Measurements from ENCODE around the gene C12orf75.
"Not testable (repeated sequence)": the region's sequence is repeated elsewhere in the genome, so short reads cannot be mapped to it uniquely, and the experiment has no call there.

The C12orf75 gene
- 8.8 reads per million, percentile 29 among the genes with 10 or more reads in this experiment for total RNA-seq

DNA sequence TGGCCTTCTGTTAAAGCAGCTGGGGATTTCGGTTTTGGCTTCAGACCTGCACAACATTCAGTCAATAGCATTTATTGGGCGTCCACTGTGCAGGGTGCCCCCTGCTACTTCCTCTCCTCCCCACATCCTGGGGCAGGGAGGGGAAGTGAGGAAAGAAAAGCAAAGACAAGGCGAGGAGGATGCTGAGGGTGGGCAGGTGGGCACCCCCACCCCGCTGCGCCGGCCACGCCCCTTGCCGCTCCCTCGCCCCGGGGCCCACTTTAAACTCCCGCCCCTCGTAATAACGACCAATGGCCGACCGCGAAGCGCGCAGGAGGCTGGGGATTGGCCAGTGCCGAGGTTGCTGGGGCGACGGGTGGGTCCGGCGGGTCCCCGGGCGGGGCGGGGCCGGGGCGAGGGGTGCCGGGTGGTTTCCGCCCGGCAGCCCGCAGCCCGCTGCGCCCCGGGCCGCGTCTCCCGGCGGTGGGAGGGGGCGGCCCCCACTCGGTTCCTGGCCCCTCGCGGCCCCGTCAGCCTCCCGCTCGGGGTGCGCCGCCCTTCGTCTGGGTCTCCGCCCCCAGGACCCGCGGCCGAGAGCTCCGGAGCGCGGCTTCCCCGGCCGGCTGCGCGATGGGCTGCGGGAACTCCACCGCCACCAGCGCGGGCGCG, at the start of gene C12orf75:
Gene C12orf75 (plus strand): TSS at position 409 of the 648 bp plus-strand sequence. CDS start 201 bp downstream, at position 610.
- peak; percentile 71 for DNase-seq

DNA sequence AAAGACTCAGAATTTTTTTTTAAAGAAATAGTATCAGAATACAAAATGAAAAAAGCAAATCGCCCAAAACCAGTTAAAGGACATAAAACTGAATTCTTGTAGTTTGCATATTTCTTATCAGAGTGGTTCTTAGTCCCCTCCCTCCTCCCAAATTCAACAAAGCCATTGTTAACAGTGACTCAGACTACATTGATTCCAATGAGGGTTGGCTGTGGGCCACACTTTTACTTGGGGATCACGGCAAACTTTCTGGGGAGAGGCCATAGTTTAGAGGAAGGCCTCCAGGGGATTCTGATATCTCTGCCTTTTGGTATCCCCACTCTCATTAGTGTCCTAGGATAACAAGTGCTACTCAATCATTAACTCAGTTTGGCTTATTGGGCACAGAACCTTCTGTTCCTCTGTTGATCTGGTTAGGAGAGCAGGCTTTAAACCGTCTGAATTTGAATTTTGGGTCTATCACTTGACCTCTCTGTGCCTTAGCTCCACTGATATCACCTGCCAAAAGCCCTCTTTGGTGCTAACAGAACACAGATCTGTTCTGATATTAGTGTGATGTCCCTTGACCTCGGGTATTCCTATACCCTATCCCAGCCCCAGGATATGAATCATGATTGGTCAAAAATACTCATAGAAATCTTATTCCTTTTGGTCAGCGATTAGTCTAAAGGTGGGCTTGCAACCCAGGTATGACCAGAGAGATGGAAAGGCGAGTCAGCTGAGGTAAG, 49.4 kb upstream of the C12orf75 start:
- no peak for DNase-seq

DNA sequence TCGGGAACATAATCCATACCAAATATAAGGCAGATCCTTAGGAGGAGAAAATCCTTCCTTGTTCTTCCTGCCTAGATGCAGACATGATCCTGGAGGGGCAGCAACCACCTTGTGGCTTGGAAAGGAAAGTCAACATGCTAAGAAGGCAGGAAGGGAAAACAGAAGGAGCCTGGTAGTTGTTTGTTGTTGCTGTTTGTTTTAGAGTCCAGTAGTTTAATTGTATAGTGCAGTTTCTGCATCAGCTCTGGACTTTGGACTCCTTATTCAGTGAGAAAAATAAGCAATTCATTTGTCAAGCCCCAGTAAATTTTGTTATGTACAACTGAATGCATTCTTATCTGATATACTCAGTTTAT, 48.8 kb upstream of the C12orf75 start:
- no peak for DNase-seq

DNA sequence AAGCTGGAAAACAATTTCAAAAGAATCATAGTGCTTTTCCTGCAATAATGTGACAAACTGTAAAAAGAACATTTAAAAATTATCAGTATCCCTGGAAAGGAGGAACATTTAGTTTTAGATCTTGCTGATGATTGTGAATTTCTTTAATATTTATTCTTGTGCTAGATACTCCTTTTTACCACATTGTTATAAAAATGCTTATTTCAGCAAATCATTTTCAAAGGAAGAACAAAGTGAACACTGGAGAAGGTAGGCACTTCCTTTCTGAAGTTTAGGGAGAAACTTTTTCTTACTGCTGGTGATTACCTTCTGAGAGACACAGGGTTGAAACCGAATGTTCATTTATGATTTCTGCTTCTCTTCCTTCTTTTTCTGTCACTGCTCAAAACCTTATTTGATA, 45.1 kb upstream of the C12orf75 start:
- DNase-seq: no peak

DNA sequence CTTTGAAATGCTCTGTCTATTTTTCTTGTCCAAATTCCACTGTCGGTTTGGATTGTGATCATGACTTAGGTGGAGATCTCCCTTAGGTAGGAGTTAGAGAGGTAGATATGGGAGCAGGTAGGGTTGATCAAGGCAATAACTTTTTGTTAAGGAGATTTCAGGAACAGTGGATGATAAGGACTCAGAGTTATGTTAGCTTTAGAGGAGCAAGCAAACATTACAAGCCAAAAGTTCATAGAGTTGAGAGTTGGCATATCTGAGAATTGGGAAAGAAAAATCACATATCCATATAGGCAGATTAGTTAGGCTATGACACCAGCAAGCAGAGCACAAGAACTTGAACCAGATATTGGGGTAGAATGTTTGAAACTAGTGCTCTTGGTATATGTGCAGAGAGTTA, 43.1 kb upstream of the C12orf75 start:
- no peak for DNase-seq

DNA sequence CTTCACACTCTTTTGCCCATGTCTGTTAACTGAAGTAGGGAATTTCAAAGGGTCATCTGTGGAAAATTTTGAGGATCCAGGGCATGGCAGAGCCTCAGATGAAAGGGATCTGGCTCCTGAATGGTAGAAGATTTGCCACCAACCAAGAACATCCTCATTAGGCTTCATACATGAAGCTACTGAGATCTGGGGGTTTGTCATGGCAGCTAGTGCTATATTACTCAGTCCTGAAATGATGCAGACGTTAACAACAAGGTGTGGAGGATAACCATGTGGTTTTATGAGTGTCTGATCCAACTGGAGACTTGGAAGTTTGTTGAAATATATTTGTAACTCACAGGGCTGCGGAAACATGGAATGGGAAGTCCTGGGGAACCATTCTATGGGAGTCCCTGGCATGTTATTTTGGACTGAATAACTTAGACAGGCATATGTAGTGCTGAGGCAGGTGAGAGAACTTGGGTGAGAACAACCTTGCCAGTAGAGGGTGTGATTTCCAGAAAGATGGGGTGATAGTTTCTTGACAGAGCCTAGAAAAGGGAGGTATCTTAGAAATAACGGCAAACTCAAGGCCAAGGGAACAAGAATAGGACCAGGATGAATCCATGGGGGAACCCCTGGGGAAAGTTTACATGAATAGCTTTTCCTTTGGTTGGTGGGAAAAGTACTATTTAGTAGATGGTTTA, 42.0 kb upstream of the C12orf75 start:
- DNase-seq: no peak

DNA sequence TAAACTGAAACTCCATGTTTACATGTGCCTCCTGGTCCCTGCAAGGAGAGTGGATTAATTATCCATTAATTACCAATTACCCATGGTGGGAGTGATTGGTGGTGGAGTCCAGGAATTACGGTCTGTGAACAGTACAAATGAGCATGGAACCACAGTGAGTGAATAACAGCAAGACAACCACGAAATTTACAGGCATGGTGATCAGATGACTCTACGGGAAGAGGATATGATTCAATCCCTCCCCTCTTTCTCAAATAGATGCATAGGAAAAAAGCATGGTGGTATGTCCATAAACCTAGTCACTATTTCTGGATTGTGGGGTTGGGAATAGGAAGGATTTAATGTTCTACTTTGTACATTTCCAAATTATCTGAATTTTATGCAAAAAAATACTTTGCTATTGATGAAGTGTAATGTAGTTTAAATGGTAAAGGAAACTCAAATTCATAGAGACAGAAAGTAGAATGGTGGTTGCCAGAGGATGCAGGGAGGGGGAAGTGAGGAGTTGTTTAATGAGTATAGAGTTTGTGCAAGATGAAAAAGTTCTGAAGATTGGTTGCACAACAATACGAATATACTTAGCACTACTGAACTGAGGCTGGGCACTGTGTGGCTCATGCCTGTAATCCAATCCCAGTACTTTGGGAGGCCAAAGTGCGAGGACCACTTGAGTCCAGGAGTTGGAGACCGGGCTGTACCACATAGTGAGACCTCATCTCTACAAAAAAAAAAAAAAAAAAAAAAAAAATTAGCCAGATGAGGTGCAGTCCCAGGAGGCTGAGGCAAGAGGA, 41.2 kb upstream of the C12orf75 start:
- no peak for DNase-seq

DNA sequence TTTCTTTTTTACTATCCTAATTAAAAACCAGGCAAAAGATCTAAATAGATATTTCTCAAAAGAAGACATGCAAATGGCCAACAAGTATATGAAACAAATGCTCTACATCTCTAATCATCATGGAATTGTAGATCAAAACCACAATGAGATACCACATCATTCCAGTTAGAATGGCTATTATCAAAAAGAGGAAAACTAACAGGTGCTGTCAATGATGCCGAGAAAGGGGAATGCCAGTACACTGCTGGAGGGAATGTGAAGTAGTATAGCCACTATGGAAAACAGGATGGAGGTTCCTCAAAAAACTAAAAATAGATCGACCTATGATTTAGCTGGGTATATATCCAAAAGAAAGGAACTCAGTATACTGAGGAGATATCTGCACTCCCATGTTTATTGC, 39.0 kb upstream of the C12orf75 start:
- no peak for DNase-seq

DNA sequence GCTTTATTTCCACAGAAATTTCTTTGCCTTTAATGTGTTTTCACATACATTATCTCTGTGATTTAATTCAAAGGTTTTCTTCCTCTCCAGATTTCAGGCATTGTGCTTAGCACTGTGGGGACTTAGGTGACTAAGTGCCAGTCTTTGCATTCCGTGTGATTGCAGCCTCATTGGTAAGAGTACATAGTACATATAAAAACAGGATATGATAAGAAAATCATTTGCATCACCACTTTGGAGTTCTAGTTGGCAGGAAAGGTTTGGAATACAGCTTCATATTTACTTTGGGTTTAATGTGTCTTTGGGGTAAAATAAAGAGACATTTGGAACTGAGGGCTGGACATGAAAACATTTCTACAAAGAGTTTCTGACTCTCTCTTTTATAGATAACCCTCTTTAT, 37.8 kb upstream of the C12orf75 start:
- no peak for DNase-seq

DNA sequence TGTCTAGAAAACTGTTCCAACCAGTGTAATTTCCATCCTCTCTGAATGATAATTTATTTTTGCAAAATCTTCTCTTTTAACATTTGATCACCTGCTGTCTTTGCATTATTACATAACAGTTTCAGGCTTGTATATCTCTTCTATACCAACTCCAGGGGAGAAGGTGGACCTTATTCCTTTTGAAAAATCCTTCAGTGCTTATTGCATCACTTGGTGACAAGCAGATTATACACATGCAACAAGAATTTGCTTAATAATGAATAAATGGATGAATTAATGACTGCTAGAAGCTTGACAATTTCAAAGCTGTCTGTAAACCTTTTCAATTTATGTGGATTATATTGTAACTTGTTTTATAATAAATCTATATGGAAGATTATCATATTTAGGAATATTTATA, 37.3 kb upstream of the C12orf75 start:
- DNase-seq: no peak

DNA sequence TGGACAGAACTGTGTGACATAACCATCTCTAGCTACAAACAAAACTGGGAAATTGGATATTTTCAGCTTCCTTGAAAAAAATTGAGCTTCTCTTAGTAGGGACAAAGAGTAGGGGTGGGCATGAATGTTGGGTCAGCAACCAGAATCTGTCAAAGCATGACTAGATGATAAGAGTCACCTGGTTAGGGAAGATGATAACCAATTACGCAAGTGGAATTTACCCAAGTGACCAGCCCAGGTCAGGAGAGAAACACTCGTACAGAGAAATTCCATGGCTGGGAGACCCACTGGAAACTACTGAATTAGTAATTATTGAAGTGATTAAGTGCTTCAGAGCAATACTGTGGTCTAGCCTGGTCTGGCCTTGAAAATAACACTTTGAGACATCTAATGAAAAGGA, 36.3 kb upstream of the C12orf75 start:
- no peak for DNase-seq

DNA sequence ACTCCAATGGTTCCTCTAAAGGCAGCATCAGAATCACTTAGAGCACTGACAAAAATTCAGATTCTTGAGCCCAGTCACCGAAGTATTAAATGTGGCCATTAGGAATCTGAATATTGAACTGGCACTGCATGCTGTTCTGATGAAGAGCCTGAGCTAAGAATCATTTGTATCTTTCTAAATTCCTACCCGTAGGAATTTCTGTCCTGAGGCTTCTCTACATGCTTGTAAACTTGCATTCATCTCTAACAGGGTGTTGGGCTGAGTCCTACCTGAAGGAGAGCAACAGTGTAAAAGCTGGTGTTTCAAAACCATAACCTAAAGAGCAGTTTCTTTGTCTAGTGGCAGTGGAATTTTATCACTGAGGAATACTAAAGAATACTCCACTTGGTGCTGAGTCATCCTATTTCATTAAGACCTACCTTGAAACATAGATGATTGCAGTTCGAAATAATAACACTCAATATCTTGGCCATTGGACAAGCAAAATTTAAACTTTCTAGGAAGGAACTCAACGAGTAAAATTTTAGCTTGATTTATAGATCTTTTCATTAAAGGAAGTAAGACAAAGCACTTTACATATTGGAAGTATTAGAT, 35.5 kb upstream of the C12orf75 start:
- DNase-seq: no peak

DNA sequence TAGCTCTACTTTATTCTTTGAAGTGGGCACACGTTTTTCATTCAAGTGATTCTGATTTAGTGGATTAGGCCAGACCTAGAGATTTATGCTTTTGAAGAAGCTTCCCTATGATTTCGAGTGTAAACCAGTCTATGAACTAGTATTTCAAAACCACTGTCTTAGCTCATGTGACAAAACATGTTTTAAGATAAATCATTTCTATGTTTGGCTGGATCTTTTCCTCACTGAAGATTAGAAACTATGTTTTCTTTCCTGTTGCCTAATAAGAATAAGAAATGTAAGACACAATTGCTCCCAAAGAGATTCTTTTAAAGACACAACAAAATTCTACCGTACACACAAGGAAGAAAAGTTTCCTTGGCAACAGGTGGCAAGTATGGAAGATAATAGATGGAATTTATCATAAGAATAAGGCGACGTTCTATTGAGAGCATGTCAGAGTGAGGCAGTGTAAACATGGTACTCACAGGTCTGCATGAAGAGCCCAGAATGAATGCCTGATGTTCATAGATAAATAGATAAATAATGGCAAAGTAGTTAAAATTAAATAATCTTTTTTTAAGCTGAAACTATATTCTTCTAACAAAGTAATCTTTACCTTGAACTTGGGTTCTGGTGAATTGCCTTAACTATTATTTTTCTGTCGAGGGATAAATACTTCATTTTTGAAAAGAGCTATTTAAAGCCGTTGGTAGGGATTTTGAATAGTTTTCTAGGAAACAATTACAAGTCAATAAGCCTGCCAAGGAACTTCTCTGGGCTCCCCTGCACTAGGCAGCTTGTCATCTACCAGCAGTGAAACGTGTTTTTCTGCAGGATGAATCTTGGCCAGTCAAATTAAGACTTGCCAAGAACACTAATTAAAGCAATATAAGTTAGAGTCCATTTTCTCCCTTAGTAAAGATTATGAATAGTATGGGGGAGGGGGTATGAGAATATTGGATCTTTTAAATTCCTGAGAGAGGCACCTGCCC, 34.1 kb upstream of the C12orf75 start:
- DNase-seq: no peak

DNA sequence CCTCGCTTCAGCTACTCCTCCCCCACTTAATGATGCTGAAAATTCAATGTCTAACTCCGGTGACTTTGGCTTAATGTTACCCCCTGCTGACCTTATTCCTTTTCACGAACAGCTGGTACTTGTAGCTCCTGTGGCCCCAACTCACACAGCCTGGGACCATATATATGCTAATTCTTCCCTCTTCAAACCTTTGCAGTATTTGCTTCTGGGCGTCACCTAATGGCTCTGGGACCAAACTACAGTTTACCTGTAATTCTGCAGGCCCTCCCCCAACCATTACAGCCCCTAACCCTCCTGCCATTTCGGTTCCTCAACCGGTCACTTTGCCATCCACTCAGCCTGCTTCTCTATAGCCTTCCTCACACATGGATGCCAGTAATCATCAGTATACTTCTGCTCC, 29.6 kb upstream of the C12orf75 start:
- DNase-seq: no peak

DNA sequence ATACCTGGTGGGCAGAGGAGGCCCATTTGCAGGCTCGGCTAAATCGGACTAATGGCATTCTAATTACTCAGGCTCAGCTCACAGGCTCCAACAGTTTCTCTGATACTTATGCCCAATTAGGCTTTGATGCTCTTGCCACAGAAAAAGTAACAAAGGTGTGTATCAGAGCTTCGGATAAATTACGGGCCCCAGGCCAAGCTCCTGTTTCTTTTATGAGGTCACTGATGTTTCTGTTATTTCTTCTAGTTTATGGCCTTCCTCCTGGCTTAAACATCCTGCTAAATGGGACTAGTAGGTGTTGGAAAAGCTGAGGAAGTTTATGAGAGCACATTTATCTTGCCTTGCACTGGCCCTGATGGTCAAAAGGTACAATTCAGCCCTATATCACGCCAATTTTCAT, 28.8 kb upstream of the C12orf75 start:
- DNase-seq: no peak

DNA sequence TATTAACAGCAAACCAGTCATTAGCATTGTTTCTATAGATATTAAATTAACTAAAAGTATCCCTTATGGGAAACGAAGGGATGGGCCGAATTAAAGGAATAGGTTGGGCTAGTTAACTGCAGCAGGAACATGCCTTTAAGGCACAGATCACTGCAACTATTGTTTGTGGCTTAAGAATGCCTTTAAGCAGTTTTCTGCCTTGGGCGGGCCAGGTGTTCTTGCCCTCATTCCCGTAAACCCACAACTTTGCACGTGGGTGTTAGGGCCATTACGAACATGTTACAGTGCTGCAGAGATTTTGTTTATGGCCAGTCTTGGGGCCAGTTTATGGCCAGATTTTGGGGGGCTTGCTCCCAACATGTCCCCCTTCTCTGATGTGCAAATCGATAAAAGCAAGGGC, 27.5 kb upstream of the C12orf75 start:
- DNase-seq: not testable (repeated sequence)

DNA sequence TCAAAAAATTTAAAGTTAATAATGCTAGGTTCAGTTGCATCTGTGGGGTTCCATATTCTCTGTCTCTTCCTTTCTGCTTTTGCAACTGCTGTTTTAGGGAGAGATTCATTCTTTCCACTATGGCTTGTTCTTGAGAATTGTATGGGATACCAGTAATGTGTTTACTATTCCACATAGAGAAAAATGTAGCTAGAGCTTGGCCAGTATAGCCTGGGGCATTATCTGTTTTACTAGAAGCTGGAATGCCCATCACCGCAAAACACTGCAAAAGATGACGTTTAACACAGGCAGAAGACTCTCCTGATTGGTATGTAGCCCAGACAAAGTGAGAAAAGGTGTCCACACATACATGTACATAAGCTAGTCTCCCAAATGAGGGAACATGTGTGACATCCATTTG, 25.9 kb upstream of the C12orf75 start:
- DNase-seq: not testable (repeated sequence)

DNA sequence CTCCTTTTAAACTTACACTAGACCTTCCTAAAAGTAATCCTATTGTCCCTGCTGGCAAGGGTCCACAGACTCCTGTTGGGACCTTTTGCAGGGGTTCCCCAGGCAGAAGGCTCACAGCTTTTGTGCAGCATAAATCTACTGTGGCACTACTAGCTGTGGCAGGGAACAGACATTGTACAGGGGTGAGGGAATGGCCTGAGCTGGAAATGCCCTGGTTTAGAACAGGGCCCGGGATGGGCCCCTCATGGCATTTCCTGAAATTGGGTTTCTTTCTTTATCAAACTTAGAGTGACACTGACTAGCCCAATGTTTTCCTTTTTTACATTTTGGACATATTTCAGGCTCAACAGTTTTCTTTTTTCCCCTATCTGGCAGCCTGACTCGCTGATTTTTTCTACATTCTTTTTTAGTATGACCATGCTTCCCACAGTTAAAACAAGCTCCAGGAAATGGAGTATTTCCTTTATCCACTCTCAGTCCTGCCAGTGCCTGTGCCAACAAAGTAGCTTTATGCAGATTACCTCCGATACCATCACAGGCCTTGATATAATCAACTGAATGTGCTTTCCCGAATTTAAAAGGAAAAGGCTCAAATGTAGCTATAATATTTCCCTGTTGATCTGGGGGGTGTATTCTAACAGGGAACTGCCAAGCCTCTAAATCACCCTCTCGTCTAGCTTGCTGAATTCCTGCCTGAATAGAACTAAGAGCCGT, 22.7 kb upstream of the C12orf75 start:
- DNase-seq: not testable (repeated sequence)

DNA sequence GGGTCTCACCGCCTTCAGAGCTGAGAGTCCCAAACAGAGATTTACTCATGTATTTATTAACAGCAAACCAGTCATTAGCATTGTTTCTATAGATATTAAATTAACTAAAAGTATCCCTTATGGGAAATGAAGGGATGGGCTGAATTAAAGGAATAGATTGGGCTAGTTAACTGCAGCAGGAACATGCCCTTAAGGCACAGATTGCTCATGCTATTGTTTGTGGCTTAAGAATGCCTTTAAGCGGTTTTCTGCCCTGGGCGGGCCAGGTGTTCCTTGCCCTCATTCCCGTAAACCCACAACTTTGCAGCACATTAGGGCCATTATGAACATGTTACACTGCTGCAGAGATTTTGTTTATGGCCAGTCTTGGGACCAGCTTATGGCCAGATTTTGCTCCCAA, 21.7 kb upstream of the C12orf75 start:
- DNase-seq: not testable (repeated sequence)

DNA sequence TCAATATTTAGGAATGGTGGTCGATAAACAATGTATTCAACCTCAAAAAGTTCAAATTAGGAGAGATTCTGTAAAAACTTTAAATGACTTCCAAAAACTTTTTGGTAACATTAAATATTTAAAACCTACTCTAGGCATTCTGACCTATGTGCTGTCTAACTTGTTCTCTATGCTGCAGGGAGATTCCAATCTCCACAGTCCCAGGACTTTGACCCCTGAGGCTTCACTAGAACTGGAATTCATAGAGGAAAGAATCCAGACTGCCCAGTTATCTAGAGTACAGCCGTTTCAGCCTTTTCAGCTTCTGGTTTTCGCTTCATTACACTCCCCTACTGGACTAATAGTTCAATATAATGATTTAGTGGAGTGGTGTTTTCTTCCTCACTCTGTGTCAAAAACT, 21.1 kb upstream of the C12orf75 start:
- not testable (repeated sequence) for DNase-seq

All from effector CD4-positive, alpha-beta T cell (primary cell).